ENCODE measurements around the gene OCA2. TPM values are rescaled to one million over a fixed set of nuclear protein-coding genes. Genes with fewer than 3 reads are reported as not detected.

OCA2 gene
- polyA plus RNA-seq, 1 experiment, result not detected

GRCh38 chr15:27973886-27974285, 125.2 kb downstream of the OCA2 start:
- Histone ChIP-seq H3K27ac (ENCODE audit: low read depth, low read length) (no peak overlapping the region), H3K27me3 (ENCODE audit: control insufficient read depth, insufficient read depth, low read length) (no peaks in the 10 kb centered on the region), H3K9me3 (ENCODE audit: control insufficient read depth, insufficient read depth, low read length) (peaks cover 4% of the 10 kb centered on the region; the same call in 1 of the 2 replicates), H3K4me3 (ENCODE audit: low read depth, low read length) (no peak overlapping the region)
- ChIA-PET CTCF (no interaction called here), POLR2A (no interaction called here)
- no peak for TF ChIP-seq CTCF (IDR thresholded peaks at IDR 0.05; ENCODE audit: low read depth, low read length)
- DNase-seq (ENCODE audit: low read depth, low spot score), result no peak

- Histone ChIP-seq H3K4me3 (ENCODE audit: low read depth, low read length) (no peak overlapping the region), H3K27me3 (ENCODE audit: control insufficient read depth, insufficient read depth, low read length) (no peaks in the 10 kb centered on the region), H3K9me3 (ENCODE audit: control insufficient read depth, insufficient read depth, low read length) (peaks cover 20% of the 10 kb centered on the region), H3K27ac (ENCODE audit: low read depth, low read length) (no peak overlapping the region)
- TF ChIP-seq CTCF (IDR thresholded peaks at IDR 0.05; ENCODE audit: low read depth, low read length), result no peak
- ChIA-PET POLR2A (no interaction called here), CTCF (no interaction called here)
- no peak for DNase-seq (ENCODE audit: low read depth, low spot score)
Observed at GRCh38 chr15:27970661-27971392, 128.3 kb downstream of the OCA2 start.

- Histone ChIP-seq H3K4me3 (ENCODE audit: low read depth, low read length) (no peak overlapping the region), H3K27me3 (ENCODE audit: control insufficient read depth, insufficient read depth, low read length) (no peaks in the 10 kb centered on the region), H3K9me3 (ENCODE audit: control insufficient read depth, insufficient read depth, low read length) (peaks cover 20% of the 10 kb centered on the region), H3K27ac (ENCODE audit: low read depth, low read length) (no peak overlapping the region)
- ChIA-PET POLR2A (no interaction called here), CTCF (no interaction called here)
- no peak for DNase-seq (ENCODE audit: low read depth, low spot score)
- no peak for TF ChIP-seq CTCF (IDR thresholded peaks at IDR 0.05; ENCODE audit: low read depth, low read length)
Observed at GRCh38 chr15:27967541-27967940, 131.6 kb downstream of the OCA2 start.

GRCh38 chr15:27965546-27965945, 133.6 kb downstream of the OCA2 start:
- ChIA-PET POLR2A (no interaction called here), CTCF (no interaction called here)
- DNase-seq (ENCODE audit: low read depth, low spot score), result no peak
- H3K27me3 ChIP-seq (ENCODE audit: control insufficient read depth, insufficient read depth, low read length), result no peaks in the 10 kb centered on the region
- no peak overlapping the region for H3K4me3 ChIP-seq (ENCODE audit: low read depth, low read length)
- H3K27ac ChIP-seq (ENCODE audit: low read depth, low read length), result no peak overlapping the region
- no peak for TF ChIP-seq CTCF (IDR thresholded peaks at IDR 0.05; ENCODE audit: low read depth, low read length)
- H3K9me3 ChIP-seq (ENCODE audit: control insufficient read depth, insufficient read depth, low read length), result peaks cover 16% of the 10 kb centered on the region

GRCh38 chr15:27961801-27962200, 137.3 kb downstream of the OCA2 start:
- ChIA-PET POLR2A (no interaction called here), CTCF (no interaction called here)
- no peak for DNase-seq (ENCODE audit: low read depth, low spot score)
- TF ChIP-seq CTCF (IDR thresholded peaks at IDR 0.05; ENCODE audit: low read depth, low read length), result no peak
- Histone ChIP-seq H3K27ac (ENCODE audit: low read depth, low read length) (no peak overlapping the region), H3K27me3 (ENCODE audit: control insufficient read depth, insufficient read depth, low read length) (no peaks in the 10 kb centered on the region), H3K4me3 (ENCODE audit: low read depth, low read length) (no peak overlapping the region), H3K9me3 (ENCODE audit: control insufficient read depth, insufficient read depth, low read length) (peaks cover 7% of the 10 kb centered on the region)
